ENCODE results near the gene CDRT4. TPM values are rescaled to one million over a fixed set of nuclear protein-coding genes. Genes with fewer than 3 reads are reported as not detected.
"Not testable (repeated sequence)": the region's sequence is repeated elsewhere in the genome, so short reads cannot be mapped to it uniquely, and the experiment has no call there.

The CDRT4 gene
- total RNA-seq, 2 donors from 2014 or later, result 5.0 to 8.3 TPM

DNA sequence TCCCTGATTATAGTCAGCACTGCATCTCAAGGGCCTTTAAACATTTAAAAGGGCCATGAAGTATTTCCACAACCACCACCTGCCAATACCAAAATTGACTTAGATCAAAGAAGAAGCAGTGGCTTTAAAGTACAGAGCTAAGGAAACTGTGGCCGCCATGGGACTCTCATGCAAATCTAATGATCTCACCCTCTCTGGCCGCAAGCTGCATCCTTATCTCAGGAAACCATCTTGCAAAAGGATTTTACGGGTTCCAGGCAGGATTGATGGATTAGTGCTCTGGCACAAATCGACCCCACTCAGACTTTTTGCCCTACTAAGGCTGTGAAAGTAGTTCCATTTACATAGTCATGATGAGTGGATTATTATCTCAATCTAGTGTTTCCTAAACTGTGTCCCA is 22.6 kb downstream of the CDRT4 start:
- no peaks in the 10 kb centered on the region for H3K36me3 Mint-ChIP-seq (ENCODE audit: low read depth)
- no peaks in the 10 kb centered on the region for H3K27me3 Mint-ChIP-seq
- H3K27ac Mint-ChIP-seq, result no peak overlapping the region
- no peaks in the 10 kb centered on the region for H3K9me3 ChIP-seq (ENCODE audit: control insufficient read depth, low read length, poor library complexity, severe bottlenecking)
- no peak overlapping the region for H3K4me3 Mint-ChIP-seq
- no peak for ATAC-seq
- peaks cover 8% of the 10 kb centered on the region for H3K4me1 Mint-ChIP-seq
- DNase-seq, result no peak

DNA sequence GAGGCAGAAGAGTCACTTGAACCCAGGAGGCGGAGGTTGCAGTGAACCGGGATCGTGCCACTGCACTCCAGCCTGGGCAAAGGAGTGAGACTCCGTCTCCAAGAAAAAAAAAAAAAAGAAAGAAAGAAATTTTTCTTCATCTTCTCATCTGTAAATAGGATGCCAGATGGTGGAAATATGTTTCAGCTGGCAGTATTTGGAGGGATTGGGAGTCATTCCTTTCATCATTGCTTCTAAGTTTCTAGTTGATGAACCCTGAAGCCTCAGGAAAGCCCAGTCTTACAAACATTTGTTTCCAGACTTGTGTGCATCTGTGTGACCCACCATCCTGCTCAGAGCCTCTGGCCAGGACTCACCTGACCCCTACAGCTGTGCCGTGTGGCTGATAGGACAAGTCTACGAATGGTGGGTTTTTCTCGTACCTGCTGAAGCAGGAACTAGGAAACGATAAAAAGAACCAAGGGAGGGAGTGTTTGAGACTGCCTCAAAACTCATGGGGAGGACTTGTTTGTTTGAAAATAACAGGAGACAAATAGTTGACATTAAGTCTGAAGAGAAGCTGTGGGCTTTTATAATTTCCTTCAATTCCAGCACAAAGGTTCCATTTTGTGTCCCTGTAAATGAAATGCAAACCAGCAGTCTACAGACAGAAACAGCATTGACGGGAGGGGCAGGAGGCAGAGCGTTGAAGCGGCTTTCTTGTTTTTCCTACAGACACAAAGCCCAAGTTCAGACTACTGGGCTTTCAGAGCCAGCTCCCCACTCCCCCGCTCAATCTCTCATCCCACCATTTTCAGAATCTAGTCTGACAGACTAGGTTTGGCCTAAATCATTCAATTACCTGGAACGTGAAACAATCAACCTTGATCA is 24.9 kb downstream of the CDRT4 start:
- no peak for DNase-seq

DNA sequence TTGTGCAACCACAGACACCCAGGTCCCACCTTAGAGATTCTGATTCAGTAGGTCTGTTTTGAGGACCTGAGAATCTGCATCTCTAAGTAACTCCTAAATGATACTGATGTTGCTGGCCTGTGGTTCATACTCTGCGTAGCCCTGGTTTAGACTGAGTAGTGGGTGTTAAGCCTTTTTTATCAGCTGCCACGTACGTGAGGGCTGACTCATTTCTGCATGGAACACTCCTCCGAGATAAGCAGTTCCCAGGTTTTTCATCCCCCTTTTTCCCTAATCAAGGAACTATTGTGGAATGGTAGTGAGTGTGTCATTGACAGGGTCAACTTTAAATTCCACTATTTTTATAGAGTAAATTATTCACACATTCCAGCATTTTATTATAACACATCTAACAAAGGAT is 26.1 kb downstream of the CDRT4 start:
- Mint-ChIP-seq H3K27ac (no peak overlapping the region), H3K4me3 (no peak overlapping the region), H3K27me3 (no peaks in the 10 kb centered on the region), H3K4me1 (peaks cover 8% of the 10 kb centered on the region), H3K36me3 (ENCODE audit: low read depth) (peaks cover 6% of the 10 kb centered on the region)
- no peak for DNase-seq
- ATAC-seq, result no peak
- no peaks in the 10 kb centered on the region for H3K9me3 ChIP-seq (ENCODE audit: control insufficient read depth, low read length, poor library complexity, severe bottlenecking)

More for the DNA sequence above, 24.9 kb downstream of the CDRT4 start:
- Mint-ChIP-seq H3K27me3 (no peaks in the 10 kb centered on the region), H3K4me3 (no peak overlapping the region), H3K27ac (no peak overlapping the region), H3K4me1 (peaks cover 8% of the 10 kb centered on the region), H3K36me3 (ENCODE audit: low read depth) (peaks cover 6% of the 10 kb centered on the region)
- no peak for ATAC-seq
- no peaks in the 10 kb centered on the region for H3K9me3 ChIP-seq (ENCODE audit: control insufficient read depth, low read length, poor library complexity, severe bottlenecking)

DNA sequence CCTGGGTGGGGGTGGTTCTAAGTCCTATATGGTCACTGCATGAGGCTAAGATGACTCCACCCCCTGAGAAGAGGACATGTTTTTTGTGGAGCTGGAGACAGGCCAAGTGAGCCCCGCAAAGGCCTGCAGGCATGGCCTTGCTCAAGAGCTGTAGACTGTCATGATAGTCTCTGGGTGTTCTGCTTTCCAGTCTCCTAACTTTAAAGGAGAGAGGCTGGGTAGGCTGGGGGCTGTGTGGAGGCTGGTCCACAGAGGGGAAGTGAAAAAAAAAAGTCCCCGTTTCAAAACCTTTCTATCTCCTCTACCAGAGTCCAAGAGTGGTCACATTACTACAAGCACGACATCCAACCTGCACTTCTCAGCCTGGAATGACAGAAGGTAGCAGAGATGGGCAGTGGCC is 27.1 kb downstream of the CDRT4 start:
- H3K36me3 Mint-ChIP-seq (ENCODE audit: low read depth), result peaks cover 6% of the 10 kb centered on the region
- H3K27ac Mint-ChIP-seq, result no peak overlapping the region
- no peak for DNase-seq
- ATAC-seq, result no peak
- H3K27me3 Mint-ChIP-seq, result no peaks in the 10 kb centered on the region
- no peak overlapping the region for H3K4me3 Mint-ChIP-seq
- peaks cover 4% of the 10 kb centered on the region for H3K4me1 Mint-ChIP-seq
- H3K9me3 ChIP-seq (ENCODE audit: control insufficient read depth, low read length, poor library complexity, severe bottlenecking), result no peaks in the 10 kb centered on the region

- H3K4me1 Mint-ChIP-seq; ATAC-seq; H3K9me3 ChIP-seq (ENCODE audit: control insufficient read depth, low read length, poor library complexity, severe bottlenecking); H3K36me3 Mint-ChIP-seq (ENCODE audit: low read depth); H3K4me3 Mint-ChIP-seq; H3K27me3 Mint-ChIP-seq; H3K27ac Mint-ChIP-seq; DNase-seq: not testable (repeated sequence)
Measured at GRCh38 chr17:15439205-15439985, 28.0 kb downstream of the CDRT4 start.

DNA sequence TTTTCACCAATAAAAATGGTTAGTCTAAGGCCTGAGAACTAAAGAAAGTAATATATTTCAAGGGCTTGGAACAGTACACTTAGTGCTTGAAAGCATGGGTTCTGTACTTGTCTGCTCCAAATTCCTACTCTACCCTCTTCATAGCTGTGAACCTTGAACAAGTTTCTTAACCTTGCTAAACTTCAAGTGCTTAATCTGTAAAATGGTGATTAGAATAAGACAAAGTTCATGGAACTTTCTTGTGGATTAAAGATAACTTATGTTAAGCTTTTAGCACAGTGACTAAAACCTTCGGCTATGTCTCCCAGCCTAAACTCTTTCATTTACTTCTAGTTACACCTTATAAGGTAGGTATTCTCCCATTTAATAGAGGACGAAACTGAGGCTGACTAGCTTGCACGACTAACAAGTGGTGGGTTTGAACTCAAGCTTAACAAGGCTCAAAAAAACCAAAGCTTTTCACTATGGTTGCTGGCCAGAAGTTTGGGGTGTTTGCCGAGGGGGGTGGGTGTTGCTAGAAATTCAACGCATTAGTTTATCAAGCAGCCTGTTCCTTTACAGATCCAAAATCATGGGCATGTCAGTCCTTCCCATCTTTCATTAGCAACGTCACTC is 28.8 kb downstream of the CDRT4 start:
- Mint-ChIP-seq H3K27me3 (no peaks in the 10 kb centered on the region), H3K4me1 (no peaks in the 10 kb centered on the region), H3K27ac (no peak overlapping the region), H3K4me3 (no peak overlapping the region), H3K36me3 (ENCODE audit: low read depth) (peaks cover 6% of the 10 kb centered on the region)
- ATAC-seq (no peak), DNase-seq (no peak)
- H3K9me3 ChIP-seq (ENCODE audit: control insufficient read depth, low read length, poor library complexity, severe bottlenecking), result no peaks in the 10 kb centered on the region

DNA sequence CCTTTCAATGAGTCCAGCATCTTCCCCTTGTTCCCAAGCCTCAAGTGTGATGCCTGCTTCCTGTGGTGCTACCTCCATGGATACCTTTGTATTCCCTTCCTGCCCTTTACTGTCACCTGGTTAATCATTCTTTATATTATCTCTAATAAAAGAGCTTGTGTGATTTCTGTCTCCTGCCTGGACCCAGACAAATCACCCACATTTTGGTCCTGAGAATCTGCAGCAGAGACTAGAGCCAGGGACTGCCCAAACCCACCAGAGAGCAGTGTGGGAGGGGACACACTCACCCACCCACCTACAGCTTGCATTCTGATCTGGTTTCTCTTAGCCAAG is 30.2 kb downstream of the CDRT4 start:
- no peak for DNase-seq
- H3K27ac Mint-ChIP-seq, result peak overlapping the region; percentile 1
- H3K4me3 Mint-ChIP-seq, result no peak overlapping the region
- no peak for ATAC-seq
- H3K4me1 Mint-ChIP-seq, result no peaks in the 10 kb centered on the region
- H3K9me3 ChIP-seq (ENCODE audit: control insufficient read depth, low read length, poor library complexity, severe bottlenecking), result no peaks in the 10 kb centered on the region
- peaks cover 6% of the 10 kb centered on the region for H3K36me3 Mint-ChIP-seq (ENCODE audit: low read depth)
- H3K27me3 Mint-ChIP-seq, result no peaks in the 10 kb centered on the region

GRCh38 chr17:15436473-15437302 is 30.7 kb downstream of the CDRT4 start:
- Mint-ChIP-seq H3K27ac (peak overlapping the region; percentile 1), H3K36me3 (ENCODE audit: low read depth) (peaks cover 6% of the 10 kb centered on the region), H3K4me1 (no peaks in the 10 kb centered on the region), H3K4me3 (no peak overlapping the region), H3K27me3 (no peaks in the 10 kb centered on the region)
- no peaks in the 10 kb centered on the region for H3K9me3 ChIP-seq (ENCODE audit: control insufficient read depth, low read length, poor library complexity, severe bottlenecking)
- DNase-seq (no peak), ATAC-seq (peak; percentile 37)

DNA sequence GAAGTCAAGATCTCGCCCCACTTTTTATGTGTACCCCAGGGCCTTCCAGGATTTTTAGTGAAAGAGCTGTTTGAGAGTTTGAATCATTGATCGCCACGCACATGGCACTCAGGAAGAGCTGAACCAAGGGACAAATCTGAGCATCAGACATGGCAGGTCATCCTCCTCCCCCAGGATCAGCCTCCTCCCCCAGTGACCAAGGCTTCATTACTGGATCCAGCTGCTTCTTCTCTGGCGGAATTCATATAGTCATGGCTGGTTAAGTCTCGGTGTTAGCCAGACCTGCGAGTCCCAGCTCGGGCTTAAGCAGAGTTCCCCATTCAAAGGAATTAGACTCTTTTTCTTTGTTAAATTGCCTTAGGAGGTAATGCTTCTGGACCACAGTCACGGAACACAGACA is 32.5 kb downstream of the CDRT4 start:
- Mint-ChIP-seq H3K27ac (no peak overlapping the region), H3K4me1 (no peaks in the 10 kb centered on the region), H3K36me3 (ENCODE audit: low read depth) (peaks cover 6% of the 10 kb centered on the region), H3K27me3 (no peaks in the 10 kb centered on the region), H3K4me3 (no peak overlapping the region)
- H3K9me3 ChIP-seq (ENCODE audit: control insufficient read depth, low read length, poor library complexity, severe bottlenecking), result no peaks in the 10 kb centered on the region
- DNase-seq (no peak), ATAC-seq (no peak)

GRCh38 chr17:15432807-15433611 is 34.4 kb downstream of the CDRT4 start:
- DNase-seq, result no peak
- no peaks in the 10 kb centered on the region for H3K9me3 ChIP-seq (ENCODE audit: control insufficient read depth, low read length, poor library complexity, severe bottlenecking)
- H3K27me3 Mint-ChIP-seq, result no peaks in the 10 kb centered on the region
- no peaks in the 10 kb centered on the region for H3K4me1 Mint-ChIP-seq
- peak overlapping the region; percentile 59 for H3K27ac Mint-ChIP-seq
- no peak overlapping the region for H3K4me3 Mint-ChIP-seq
- peaks cover 2% of the 10 kb centered on the region for H3K36me3 Mint-ChIP-seq (ENCODE audit: low read depth)
- no peak for ATAC-seq

GRCh38 chr17:15431766-15432165 is 35.7 kb downstream of the CDRT4 start:
- ATAC-seq, result no peak

GRCh38 chr17:15431196-15431595 is 36.2 kb downstream of the CDRT4 start:
- DNase-seq (no peak), ATAC-seq (no peak)
- Mint-ChIP-seq H3K36me3 (ENCODE audit: low read depth) (no peaks in the 10 kb centered on the region), H3K4me3 (no peak overlapping the region), H3K4me1 (no peaks in the 10 kb centered on the region), H3K27me3 (no peaks in the 10 kb centered on the region), H3K27ac (no peak overlapping the region)
- H3K9me3 ChIP-seq (ENCODE audit: control insufficient read depth, low read length, poor library complexity, severe bottlenecking), result no peaks in the 10 kb centered on the region

More at GRCh38 chr17:15431766-15432165, 35.7 kb downstream of the CDRT4 start:
- Mint-ChIP-seq H3K36me3 (ENCODE audit: low read depth) (no peaks in the 10 kb centered on the region), H3K27me3 (no peaks in the 10 kb centered on the region), H3K4me3 (no peak overlapping the region), H3K4me1 (no peaks in the 10 kb centered on the region), H3K27ac (no peak overlapping the region)
- no peaks in the 10 kb centered on the region for H3K9me3 ChIP-seq (ENCODE audit: control insufficient read depth, low read length, poor library complexity, severe bottlenecking)
- no peak for DNase-seq
